Parietal lobe (tissue), 2 donors: ENCODE measurements around the gene GDPD5. TPM values are rescaled to one million over a fixed set of nuclear protein-coding genes. Genes with fewer than 3 reads are reported as not detected.

Source experiments
- small RNA-seq: library from RNA; depleted of rRNA; stranded (forward); fragments of <200 nt; gene quantifications from one replicate; pipeline ENCODE3, GENCODE V24; 2014; ENCODE audit warnings: low replicate concordance
- total RNA-seq: library from RNA; depleted of rRNA; stranded (reverse); fragments of >200 nt; gene quantifications from one replicate; pipeline ENCODE4 v1.2.3, GENCODE V29; 2014

Gene GDPD5, protein sequence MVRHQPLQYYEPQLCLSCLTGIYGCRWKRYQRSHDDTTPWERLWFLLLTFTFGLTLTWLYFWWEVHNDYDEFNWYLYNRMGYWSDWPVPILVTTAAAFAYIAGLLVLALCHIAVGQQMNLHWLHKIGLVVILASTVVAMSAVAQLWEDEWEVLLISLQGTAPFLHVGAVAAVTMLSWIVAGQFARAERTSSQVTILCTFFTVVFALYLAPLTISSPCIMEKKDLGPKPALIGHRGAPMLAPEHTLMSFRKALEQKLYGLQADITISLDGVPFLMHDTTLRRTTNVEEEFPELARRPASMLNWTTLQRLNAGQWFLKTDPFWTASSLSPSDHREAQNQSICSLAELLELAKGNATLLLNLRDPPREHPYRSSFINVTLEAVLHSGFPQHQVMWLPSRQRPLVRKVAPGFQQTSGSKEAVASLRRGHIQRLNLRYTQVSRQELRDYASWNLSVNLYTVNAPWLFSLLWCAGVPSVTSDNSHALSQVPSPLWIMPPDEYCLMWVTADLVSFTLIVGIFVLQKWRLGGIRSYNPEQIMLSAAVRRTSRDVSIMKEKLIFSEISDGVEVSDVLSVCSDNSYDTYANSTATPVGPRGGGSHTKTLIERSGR
- total RNA-seq = 32.9 TPM

DNA sequence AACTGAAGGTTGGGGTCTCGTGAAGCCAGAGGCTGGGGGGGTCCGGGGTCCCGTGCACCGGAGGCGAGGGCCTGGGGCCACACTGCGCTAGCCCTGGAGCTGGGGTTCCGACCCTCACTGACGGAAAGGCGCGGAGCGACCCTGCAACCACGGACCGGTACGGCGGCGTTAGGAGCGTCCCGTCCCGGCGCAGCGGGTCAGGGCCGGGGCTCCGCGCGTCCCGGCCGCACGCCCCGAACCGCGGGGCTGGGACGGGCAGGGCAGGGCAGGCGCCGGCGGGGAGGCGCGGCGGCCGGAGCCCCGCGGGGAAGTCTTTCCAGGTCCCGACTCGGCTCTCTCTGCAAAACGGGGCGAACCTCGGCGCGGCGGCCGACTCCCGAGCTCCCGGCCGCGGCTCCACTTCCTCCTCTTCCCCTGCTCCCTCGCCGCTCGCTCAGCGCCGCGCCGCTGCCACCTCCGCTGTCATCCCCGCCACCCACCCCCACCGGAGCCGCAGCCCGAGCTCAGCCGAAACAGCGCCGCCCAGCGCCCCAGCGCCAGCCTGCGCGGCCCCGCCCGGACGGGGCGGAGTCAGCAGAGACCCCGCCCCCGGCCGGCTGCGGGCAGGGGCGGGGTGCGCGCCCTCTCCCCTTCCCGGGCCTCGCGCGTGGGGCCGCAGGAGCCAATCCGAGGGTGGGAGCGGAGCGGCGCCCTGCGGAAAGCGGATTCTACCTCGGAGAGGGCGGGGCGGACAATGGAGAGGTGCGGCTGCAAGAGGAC is at the start of gene GDPD5:
Gene GDPD5 (minus strand): TSS at position 509 of the 759 bp plus-strand sequence. CDS start 48,206 bp downstream, outside the sequence.

GRCh38 chr11:75562048-75562835 is 36.5 kb upstream of the GDPD5 start, which contains the start of gene SERPINH1:
Gene SERPINH1, plus strand, starts transcription at chr11:75562253. Its CDS starts 4,097 bp downstream, at chr11:75566350.

DNA sequence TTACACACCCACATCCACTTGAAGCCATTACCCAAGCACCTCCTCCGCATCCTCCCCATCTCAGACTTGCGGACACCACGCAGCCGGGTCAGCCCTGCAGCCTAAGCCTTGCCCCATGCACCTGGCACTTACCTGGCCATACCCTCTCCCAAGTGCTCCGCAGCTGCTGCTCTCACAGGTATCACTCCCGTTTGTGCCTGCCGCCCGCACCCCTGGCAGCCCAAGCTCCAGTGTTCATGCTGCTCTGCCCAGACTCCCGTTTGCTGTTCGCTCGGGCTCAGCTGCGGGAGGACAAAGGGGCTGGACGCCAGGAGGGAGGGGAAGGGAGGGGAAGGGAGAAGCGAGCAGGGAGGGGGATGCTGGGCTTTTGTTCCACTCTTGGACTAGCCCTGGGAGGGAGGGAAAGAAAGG is 92.8 kb downstream of the GDPD5 start, which contains the start of gene KLHL35:
Gene KLHL35 (minus strand): TSS at position 293 of the 411 bp plus-strand sequence. CDS start 2,574 bp downstream, outside the sequence.

GRCh38 chr11:75399344-75400145 is 126.2 kb downstream of the GDPD5 start, which contains the start of gene RPS3:
Gene RPS3, plus strand, starts transcription at chr11:75399518. Its CDS starts 30 bp downstream, at chr11:75399548.

Small RNAs within 50 kb of the gene (small RNA-seq; reads per million reads assigned to genes)
- not detected for gene SNORD15A
- 126 reads per million, percentile 95 among the genes with 10 or more reads in this experiment for gene SNORD15B

Other genes starting within 250 kb of the GDPD5 start
- 70.4 TPM for gene ARRB1, start 174.3 kb downstream of the GDPD5 start, total RNA-seq
- gene RPS3, start 126.4 kb downstream of the GDPD5 start, total RNA-seq = 622 TPM
- gene KLHL35, start 92.7 kb downstream of the GDPD5 start, total RNA-seq = 36.0 TPM
- gene SERPINH1, start 36.3 kb upstream of the GDPD5 start, total RNA-seq = 22.5 TPM
- gene MAP6, start 143.1 kb upstream of the GDPD5 start, total RNA-seq = 137 TPM
- gene MOGAT2, start 191.9 kb upstream of the GDPD5 start, total RNA-seq = not detected
- gene DGAT2, start 242.8 kb upstream of the GDPD5 start, total RNA-seq = 2.8 TPM